Measurements from ENCODE around the gene DSCAML1. TPM values are rescaled to one million over a fixed set of nuclear protein-coding genes. Genes with fewer than 3 reads are reported as not detected.

The DSCAML1 gene
- total RNA-seq, 2 donors from 2014 or later, result 0.21 to 0.92 TPM

GRCh38 chr11:117827521-117828511 lies 30.8 kb upstream of the DSCAML1 start:
- H3K9me3 ChIP-seq (ENCODE audit: control insufficient read depth, low read length, poor library complexity, severe bottlenecking), result no peaks in the 10 kb centered on the region
- Mint-ChIP-seq H3K4me1 (peaks cover 33% of the 10 kb centered on the region), H3K4me3 (peak overlapping the region; percentile 77), H3K36me3 (ENCODE audit: low read depth) (no peaks in the 10 kb centered on the region), H3K27me3 (peaks cover 4% of the 10 kb centered on the region), H3K27ac (peak overlapping the region; percentile 74)
- no peak for DNase-seq
- peak; percentile 47 for ATAC-seq

- peaks cover 35% of the 10 kb centered on the region for H3K4me1 Mint-ChIP-seq
- DNase-seq, result no peak
- H3K4me3 Mint-ChIP-seq, result no peak overlapping the region
- no peak overlapping the region for H3K27ac Mint-ChIP-seq
- H3K27me3 Mint-ChIP-seq, result no peaks in the 10 kb centered on the region
- H3K36me3 Mint-ChIP-seq (ENCODE audit: low read depth), result no peaks in the 10 kb centered on the region
- H3K9me3 ChIP-seq (ENCODE audit: control insufficient read depth, low read length, poor library complexity, severe bottlenecking), result no peaks in the 10 kb centered on the region
- ATAC-seq, result no peak
These were observed 29.8 kb upstream of the DSCAML1 start for GRCh38 chr11:117826832-117827231.

- H3K4me3 Mint-ChIP-seq, result no peak overlapping the region
- H3K27ac Mint-ChIP-seq, result no peak overlapping the region
- DNase-seq, result no peak
- peaks cover 37% of the 10 kb centered on the region for H3K4me1 Mint-ChIP-seq
- no peaks in the 10 kb centered on the region for H3K36me3 Mint-ChIP-seq (ENCODE audit: low read depth)
- H3K9me3 ChIP-seq (ENCODE audit: control insufficient read depth, low read length, poor library complexity, severe bottlenecking), result no peaks in the 10 kb centered on the region
- no peak for ATAC-seq
- no peaks in the 10 kb centered on the region for H3K27me3 Mint-ChIP-seq
These were observed 29.2 kb upstream of the DSCAML1 start for GRCh38 chr11:117826190-117826570.

DNA sequence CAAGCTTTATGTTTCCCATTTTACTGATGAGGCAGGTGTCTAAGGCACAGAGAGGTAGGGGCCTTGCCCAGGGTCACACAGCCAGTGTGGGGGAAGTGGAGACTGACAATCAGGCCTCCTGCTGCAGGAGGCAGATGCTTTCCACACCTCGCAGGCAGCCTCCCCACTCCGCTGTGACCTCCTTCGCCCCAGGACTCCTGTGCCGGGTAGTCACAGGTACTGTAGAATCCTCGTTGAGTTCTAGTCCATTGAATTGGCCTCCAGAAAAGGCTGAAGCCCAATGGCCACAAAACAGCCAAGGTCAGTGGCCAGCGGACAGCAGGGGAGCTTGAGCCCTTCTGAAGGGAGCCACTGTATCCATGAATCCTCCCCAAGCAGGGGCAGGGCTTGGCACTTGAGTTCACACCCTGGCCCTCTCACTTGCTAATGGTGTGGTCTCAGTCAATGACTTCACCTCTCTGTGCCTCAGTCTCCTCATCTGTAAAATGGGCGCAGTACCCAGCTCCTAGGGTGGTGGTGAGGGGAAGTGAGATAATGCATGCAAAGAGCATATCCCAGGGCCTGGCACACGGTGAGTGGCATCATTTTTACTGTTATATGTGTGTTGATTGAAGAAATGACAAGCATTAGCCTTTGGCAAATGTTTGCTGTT lies 28.6 kb upstream of the DSCAML1 start:
- no peak overlapping the region for H3K4me3 Mint-ChIP-seq
- no peak overlapping the region for H3K27ac Mint-ChIP-seq
- peaks cover 32% of the 10 kb centered on the region for H3K4me1 Mint-ChIP-seq
- H3K9me3 ChIP-seq (ENCODE audit: control insufficient read depth, low read length, poor library complexity, severe bottlenecking), result no peaks in the 10 kb centered on the region
- DNase-seq (no peak), ATAC-seq (no peak)
- H3K36me3 Mint-ChIP-seq (ENCODE audit: low read depth), result no peaks in the 10 kb centered on the region
- no peaks in the 10 kb centered on the region for H3K27me3 Mint-ChIP-seq

DNA sequence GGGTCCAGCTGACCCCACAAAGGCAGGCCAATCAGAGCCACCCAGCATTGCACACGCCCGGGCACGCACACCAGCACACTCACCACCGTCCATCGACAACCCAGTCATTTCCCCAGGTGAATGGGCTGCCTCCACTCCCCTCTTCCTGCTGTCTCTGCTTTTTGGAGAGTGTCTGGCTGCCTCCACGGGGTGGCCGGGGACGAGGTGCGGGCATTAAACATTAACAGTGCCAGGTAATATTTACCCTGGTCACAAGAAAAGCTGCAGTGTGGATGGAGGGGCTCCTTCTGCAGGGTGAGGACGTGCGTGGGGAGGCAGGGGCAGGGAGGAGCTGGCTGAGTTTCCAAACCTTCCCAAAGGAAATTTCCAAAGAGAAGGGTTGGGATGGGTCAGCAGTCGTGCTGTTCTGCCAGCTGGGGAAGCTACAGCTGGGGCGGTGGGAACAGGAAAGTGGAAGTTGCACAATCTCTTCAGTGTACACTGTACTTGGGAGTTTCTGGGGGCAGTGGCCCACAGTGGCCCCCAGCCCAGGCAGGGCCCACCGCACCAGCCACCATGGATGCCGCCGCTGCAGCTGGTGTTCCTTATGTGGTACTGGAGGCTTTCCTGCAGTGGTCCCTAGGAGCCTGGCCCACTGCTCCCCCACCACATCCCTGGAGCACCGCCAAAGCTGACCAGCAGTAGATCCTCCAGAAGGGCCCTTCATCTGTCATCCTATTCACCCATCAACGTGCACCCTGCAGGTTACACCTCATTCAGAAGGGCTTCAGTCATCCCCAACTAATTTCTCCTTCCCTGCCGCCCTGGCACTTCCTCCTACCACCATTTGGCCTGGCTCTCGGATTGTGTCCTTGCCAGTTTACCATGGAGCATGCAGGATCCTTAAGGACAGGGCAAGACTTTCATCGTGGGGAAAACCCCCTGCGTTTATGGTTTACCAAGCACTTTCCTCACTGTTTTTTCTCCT lies 27.8 kb upstream of the DSCAML1 start, which contains the start of gene FXYD2:
Gene FXYD2 (minus strand): TSS at position 174 of the 967 bp plus-strand sequence. CDS start 66 bp downstream, at position 108.
- no peak within 1 kb of the TSS for H3K27ac Mint-ChIP-seq
- peaks cover 29% of the 10 kb centered on the region for H3K4me1 Mint-ChIP-seq
- ATAC-seq (no peak), DNase-seq (no peak)
- H3K4me3 Mint-ChIP-seq, result no peak within 1 kb of the TSS
- H3K27me3 Mint-ChIP-seq, result no peaks in the 10 kb centered on the region
- H3K36me3 Mint-ChIP-seq (ENCODE audit: low read depth), result no peaks in the 10 kb centered on the region
- H3K9me3 ChIP-seq (ENCODE audit: control insufficient read depth, low read length, poor library complexity, severe bottlenecking), result no peaks in the 10 kb centered on the region

DNA sequence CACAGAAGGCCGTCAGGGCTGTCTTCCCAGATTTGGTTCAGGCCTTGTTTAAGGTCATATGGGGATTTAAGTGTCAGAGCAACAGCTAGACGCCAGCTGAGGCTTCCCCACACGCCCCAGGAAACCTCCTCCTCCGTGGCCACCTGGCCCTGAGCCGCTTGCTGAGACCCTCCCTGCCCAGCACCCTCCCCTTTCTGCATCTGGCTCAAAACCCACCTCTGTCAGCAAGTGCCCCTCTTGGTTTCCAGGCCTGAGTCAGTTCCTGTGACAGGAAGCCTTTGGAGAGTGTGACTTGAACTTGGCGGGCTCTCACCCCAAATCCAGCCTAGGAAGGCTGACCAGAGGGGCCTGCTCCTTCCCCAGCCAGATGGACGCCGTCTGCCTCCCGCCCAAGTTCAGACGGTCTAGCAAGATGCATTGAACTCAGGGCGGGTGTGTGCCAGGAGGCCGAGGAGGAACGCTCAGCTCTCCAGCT lies 27.0 kb upstream of the DSCAML1 start:
- Mint-ChIP-seq H3K27me3 (no peaks in the 10 kb centered on the region), H3K36me3 (ENCODE audit: low read depth) (no peaks in the 10 kb centered on the region), H3K4me1 (peaks cover 30% of the 10 kb centered on the region), H3K4me3 (no peak overlapping the region), H3K27ac (no peak overlapping the region)
- DNase-seq (no peak), ATAC-seq (no peak)
- no peaks in the 10 kb centered on the region for H3K9me3 ChIP-seq (ENCODE audit: control insufficient read depth, low read length, poor library complexity, severe bottlenecking)

- H3K27ac Mint-ChIP-seq, result no peak overlapping the region
- H3K9me3 ChIP-seq (ENCODE audit: control insufficient read depth, low read length, poor library complexity, severe bottlenecking), result no peaks in the 10 kb centered on the region
- H3K4me3 Mint-ChIP-seq, result no peak overlapping the region
- H3K27me3 Mint-ChIP-seq, result no peaks in the 10 kb centered on the region
- ATAC-seq (peak; percentile 70), DNase-seq (no peak)
- no peaks in the 10 kb centered on the region for H3K36me3 Mint-ChIP-seq (ENCODE audit: low read depth)
- peaks cover 29% of the 10 kb centered on the region for H3K4me1 Mint-ChIP-seq
These were observed 26.4 kb upstream of the DSCAML1 start for GRCh38 chr11:117823294-117823945.

GRCh38 chr11:117822074-117823033 lies 25.3 kb upstream of the DSCAML1 start:
- no peaks in the 10 kb centered on the region for H3K36me3 Mint-ChIP-seq (ENCODE audit: low read depth)
- ATAC-seq (peak; percentile 38), DNase-seq (peak in 1 of 3 donors; percentile 34)
- no peaks in the 10 kb centered on the region for H3K9me3 ChIP-seq (ENCODE audit: control insufficient read depth, low read length, poor library complexity, severe bottlenecking)
- H3K27ac Mint-ChIP-seq, result peak overlapping the region; percentile 88
- no peaks in the 10 kb centered on the region for H3K27me3 Mint-ChIP-seq
- peaks cover 32% of the 10 kb centered on the region for H3K4me1 Mint-ChIP-seq
- H3K4me3 Mint-ChIP-seq, result no peak overlapping the region

GRCh38 chr11:117821431-117821830 lies 24.4 kb upstream of the DSCAML1 start:
- H3K9me3 ChIP-seq (ENCODE audit: control insufficient read depth, low read length, poor library complexity, severe bottlenecking), result no peaks in the 10 kb centered on the region
- H3K4me1 Mint-ChIP-seq, result peaks cover 29% of the 10 kb centered on the region
- DNase-seq (no peak), ATAC-seq (no peak)
- H3K27me3 Mint-ChIP-seq, result no peaks in the 10 kb centered on the region
- H3K36me3 Mint-ChIP-seq (ENCODE audit: low read depth), result no peaks in the 10 kb centered on the region
- peak overlapping the region; percentile 88 for H3K27ac Mint-ChIP-seq
- no peak overlapping the region for H3K4me3 Mint-ChIP-seq

DNA sequence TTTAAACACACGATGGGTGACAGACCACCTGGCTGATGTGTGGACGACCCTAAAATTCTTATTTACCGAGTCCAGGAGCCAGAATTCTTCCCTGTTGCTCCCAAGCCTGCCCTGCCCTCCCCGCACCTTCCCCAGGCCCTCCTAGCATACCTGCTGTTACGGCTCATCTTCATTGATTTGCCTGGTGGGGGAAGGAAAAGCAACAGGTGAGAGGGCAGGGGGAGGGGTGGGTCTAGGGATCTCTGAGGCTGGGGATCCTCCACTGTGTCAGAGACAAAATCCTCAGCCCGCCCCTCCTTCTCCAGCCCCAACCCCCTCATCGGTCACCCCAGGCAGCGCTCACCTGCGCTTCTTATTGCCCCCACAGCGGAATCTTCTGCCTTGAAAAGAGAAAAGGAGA lies 23.5 kb upstream of the DSCAML1 start:
- Mint-ChIP-seq H3K4me3 (no peak overlapping the region), H3K27ac (no peak overlapping the region), H3K4me1 (peaks cover 32% of the 10 kb centered on the region), H3K27me3 (no peaks in the 10 kb centered on the region), H3K36me3 (ENCODE audit: low read depth) (no peaks in the 10 kb centered on the region)
- DNase-seq, result no peak
- no peak for ATAC-seq
- no peaks in the 10 kb centered on the region for H3K9me3 ChIP-seq (ENCODE audit: control insufficient read depth, low read length, poor library complexity, severe bottlenecking)

GRCh38 chr11:117820071-117820470 lies 23.1 kb upstream of the DSCAML1 start:
- Mint-ChIP-seq H3K27me3 (no peaks in the 10 kb centered on the region), H3K4me1 (peaks cover 36% of the 10 kb centered on the region), H3K27ac (no peak overlapping the region), H3K4me3 (no peak overlapping the region), H3K36me3 (ENCODE audit: low read depth) (no peaks in the 10 kb centered on the region)
- H3K9me3 ChIP-seq (ENCODE audit: control insufficient read depth, low read length, poor library complexity, severe bottlenecking), result no peaks in the 10 kb centered on the region
- DNase-seq (no peak), ATAC-seq (no peak)

All from T-helper 17 cell (primary cell).